HL-60 (cell line): ENCODE results near the gene SDHA.

Experiments
- DNase-seq, 2 experiments: peaks; one replicate each; pipeline ENCODE4 v3.0.0-alpha.2; 2010 to 2020; ENCODE audit warnings: low read depth in 1 of 2, low spot score in 1 of 2
- H3K27ac ChIP-seq: fragments of 250-450 bp; sonication (Bioruptor Pico); replicated peaks from 2 replicates; pipeline ENCODE4 v1.5.1; 2020; ENCODE audit warnings: mild to moderate bottlenecking, moderate library complexity
- H3K27me3 ChIP-seq: fragments of 250-450 bp; sonication (Bioruptor Pico); 2 replicates; pipeline ENCODE4 v1.5.1; 2021; ENCODE audit warnings: mild to moderate bottlenecking, moderate library complexity; ENCODE audit not compliant: insufficient read depth, poor library complexity, severe bottlenecking
- H3K4me3 ChIP-seq: replicated peaks from 2 replicates; pipeline ENCODE4 v1.5.1; 2011; ENCODE audit warnings: mild to moderate bottlenecking, control low read depth, low read length; ENCODE audit not compliant: insufficient read depth
- CTCF ChIP-seq: IDR thresholded peaks from one replicate; pipeline ENCODE4 v1.5.1; 2011; ENCODE audit warnings: low read length, control low read depth, inconsistent platforms; ENCODE audit not compliant: insufficient read depth
- GABPA ChIP-seq: IDR thresholded peaks from 2 replicates; pipeline ENCODE4 v1.6.1; 2012; ENCODE audit warnings: low read depth
- POLR2AphosphoS5 ChIP-seq: IDR thresholded peaks from 2 replicates; pipeline ENCODE4 v1.6.1; 2012; ENCODE audit warnings: low read depth
- REST ChIP-seq: IDR thresholded peaks from 2 replicates; pipeline ENCODE4 v1.6.1; 2012; ENCODE audit warnings: low read depth; ENCODE audit not compliant: insufficient replicate concordance
- SPI1 ChIP-seq: IDR thresholded peaks from 2 replicates; pipeline ENCODE4 v1.6.1; 2012; ENCODE audit warnings: low read depth, mild to moderate bottlenecking, borderline replicate concordance

The SDHA gene

GRCh38 chr5:199950-200645 is 18.0 kb upstream of the SDHA start:
- no peak overlapping the region for H3K27ac ChIP-seq
- TF ChIP-seq POLR2AphosphoS5 (no peak), CTCF (no peak), REST (no peak), GABPA (no peak), SPI1 (no peak)
- H3K27me3 ChIP-seq = no peaks in the 10 kb centered on the region
- H3K4me3 ChIP-seq = no peak overlapping the region
- DNase-seq = no peak

GRCh38 chr5:200985-201384 is 17.1 kb upstream of the SDHA start:
- TF ChIP-seq POLR2AphosphoS5 (no peak), REST (no peak), GABPA (no peak), SPI1 (no peak), CTCF (no peak)
- no peak overlapping the region for H3K4me3 ChIP-seq
- no peak for DNase-seq
- H3K27me3 ChIP-seq = no peaks in the 10 kb centered on the region
- no peak overlapping the region for H3K27ac ChIP-seq

GRCh38 chr5:201672-202071 is 16.4 kb upstream of the SDHA start:
- H3K27ac ChIP-seq = no peak overlapping the region
- H3K27me3 ChIP-seq = no peaks in the 10 kb centered on the region
- H3K4me3 ChIP-seq = no peak overlapping the region
- no peak for DNase-seq
- TF ChIP-seq GABPA (no peak), POLR2AphosphoS5 (no peak), REST (no peak), SPI1 (no peak), CTCF (no peak)
